HCT116 (cell line): ENCODE results near the gene ZNF462. TPM values are rescaled to one million over a fixed set of nuclear protein-coding genes. Genes with fewer than 3 reads are reported as not detected.

Experiments used
- CTCF ChIP-seq, 3 experiments: fragments of 200-600 bp in 1 of 3; sonication (generic) in 1 of 3; IDR thresholded peaks in 2 of 3; conservative IDR thresholded peaks in 1 of 3; 2 replicates each; pipeline ENCODE4 v1.5.1; 2012 to 2017; ENCODE audit warnings: low read depth in 2 of 3, low read length in 2 of 3, antibody characterized with exemption in 1 of 3, borderline replicate concordance in 1 of 3, control low read depth in 1 of 3, mild to moderate bottlenecking in 1 of 3, mixed read lengths in 1 of 3, mixed run types in 1 of 3, moderate library complexity in 1 of 3; ENCODE audit not compliant: insufficient read depth in 1 of 3
- FOSL1 ChIP-seq: IDR thresholded peaks from 2 replicates; pipeline ENCODE4 v1.6.1; 2012; ENCODE audit warnings: low read depth
- JUND ChIP-seq: IDR thresholded peaks from 2 replicates; pipeline ENCODE4 v1.6.1; 2012
- MAX ChIP-seq: IDR thresholded peaks from 2 replicates; pipeline ENCODE4 v1.6.1; 2012
- POLR2AphosphoS5 ChIP-seq: IDR thresholded peaks from 2 replicates; pipeline ENCODE4 v1.6.1; 2011; ENCODE audit warnings: mild to moderate bottlenecking, low read depth, low read length, moderate library complexity
- REST ChIP-seq: IDR thresholded peaks from 2 replicates; pipeline ENCODE4 v1.6.1; 2012; ENCODE audit warnings: low read depth
- SRF ChIP-seq: IDR thresholded peaks from 2 replicates; pipeline ENCODE4 v1.6.1; 2012; ENCODE audit warnings: low read depth
- ZNF274 ChIP-seq: fragments of 200-500 bp; sonication (Bioruptor generic); IDR thresholded peaks from 2 replicates; pipeline ENCODE4 v1.6.1; 2014; ENCODE audit warnings: mild to moderate bottlenecking, low read depth, low read length, inconsistent platforms
- total RNA-seq: library from RNA; stranded (reverse); gene quantifications from one replicate; pipeline ENCODE4 v1.2.1, GENCODE V29; 2021; ENCODE audit not compliant: unreplicated experiment

The ZNF462 gene
- total RNA-seq, 1 experiment from 2014 or later, result 18.1 TPM

- TF ChIP-seq REST (no peak), CTCF (IDR thresholded peaks at IDR 0.05 in 2 of 3, conservative IDR thresholded peaks at IDR 0.05 in 1 of 3; ENCODE audit: borderline replicate concordance in 1 of 3, insufficient read depth in 1 of 3, low read depth in 2 of 3, low read length in 2 of 3) (no peak), MAX (no peak), JUND (no peak), FOSL1 (no peak), ZNF274 (no peak), POLR2AphosphoS5 (no peak), SRF (no peak)
These were observed 1.6 kb downstream of the ZNF462 start (continued) for GRCh38 chr9:106864373-106865143.
